Activated B cell treated with CpG ODN at 0.5 μM for 24 hours (primary cell): ENCODE data around the gene ZBTB25. TPM values are rescaled to one million over a fixed set of nuclear protein-coding genes. Genes with fewer than 3 reads are reported as not detected.
A peak's percentile ranks its signal among the peaks of the same experiment; 100 is the strongest.

Experiments used
- ATAC-seq: fragments of 200-7000 bp; cut with Tn5 transposase; one replicate; pipeline ENCODE4 v1.10.0; 2021; ENCODE audit warnings: low read depth, mild to moderate bottlenecking, moderate library complexity
- CTCF ChIA-PET: fragments of 350-600 bp; sonication (Branson Sonifier 250); formaldehyde crosslinking; loops from one replicate; lab custom pipeline; 2021; ENCODE audit warnings: antibody characterized with exemption; lab: Charles Lee
- POLR2A ChIA-PET: fragments of 350-600 bp; sonication (Branson Sonifier 250); formaldehyde crosslinking; loops from one replicate; lab custom pipeline; 2021; ENCODE audit warnings: antibody characterized with exemption; lab: Charles Lee
- DNase-seq: peaks from one replicate; pipeline ENCODE4 v3.0.0; 2022
- H3K27ac Mint-ChIP-seq: one replicate; pipeline ENCODE4 v1.8.0; 2020; ENCODE audit warnings: mixed read lengths
- H3K27me3 Mint-ChIP-seq: one replicate; pipeline ENCODE4 v1.8.0; 2021; ENCODE audit warnings: mixed read lengths
- H3K36me3 Mint-ChIP-seq: one replicate; pipeline ENCODE4 v1.8.0; 2021; ENCODE audit warnings: low read depth, mixed read lengths
- H3K4me1 Mint-ChIP-seq: one replicate; pipeline ENCODE4 v1.8.0; 2021; ENCODE audit warnings: mixed read lengths
- H3K4me3 Mint-ChIP-seq: one replicate; pipeline ENCODE4 v1.8.0; 2020; ENCODE audit warnings: mild to moderate bottlenecking, mixed read lengths
- H3K9me3 Mint-ChIP-seq: one replicate; pipeline ENCODE4 v1.8.0; 2020; ENCODE audit warnings: mixed read lengths
- CTCF ChIP-seq: fragments of 200-600 bp; IDR thresholded peaks from one replicate; pipeline ENCODE4 v1.8.0; 2022; ENCODE audit warnings: antibody characterized with exemption, mild to moderate bottlenecking
- intact Hi-C: fragments of 100-400 bp; cut with micrococcal nuclease; formaldehyde crosslinking; loops from one replicate; pipeline ENCODE4 v1.15.1; 2024
- total RNA-seq: library from RNA; stranded (reverse); gene quantifications from 2 replicates; pipeline ENCODE4 v1.2.3, GENCODE V29; 2022

ZBTB25 gene
- total RNA-seq, 1 donor from 2014 or later = 29.1 TPM

- TF ChIP-seq CTCF = no peak
- peaks cover 57% of the 10 kb centered on the region for H3K36me3 Mint-ChIP-seq
- ATAC-seq = no peak
- CTCF ChIA-PET = interaction anchor here (0.8 to 2.0 kb wide), 4 partner anchors 15 to 30 kb away, joined by 3 to 6 read pairs (median 4); no protein-coding TSS in a partner anchor
- H3K4me3 Mint-ChIP-seq = no peak overlapping the region
- no peak for DNase-seq
- POLR2A ChIA-PET = interaction anchor here (0.7 to 4.0 kb wide), 3 partner anchors 11 to 56 kb away, joined by 3 to 36 read pairs (median 5); partner anchors contain the start of genes ZBTB1 and ZBTB25
- peaks cover 64% of the 10 kb centered on the region for H3K4me1 Mint-ChIP-seq
- no peaks in the 10 kb centered on the region for H3K27me3 Mint-ChIP-seq
- H3K9me3 Mint-ChIP-seq = no peaks in the 10 kb centered on the region
- peak overlapping the region; percentile 46 for H3K27ac Mint-ChIP-seq
- intact Hi-C loops = no loop called here
Observed at GRCh38 chr14:64447876-64448670, 55.6 kb downstream of the ZBTB25 start.

GRCh38 chr14:64444984-64445845 is 58.4 kb downstream of the ZBTB25 start:
- no peak for TF ChIP-seq CTCF
- Mint-ChIP-seq H3K27ac (peak overlapping the region; percentile 93), H3K9me3 (no peaks in the 10 kb centered on the region), H3K4me3 (peak overlapping the region; percentile 39), H3K36me3 (peaks cover 63% of the 10 kb centered on the region), H3K27me3 (no peaks in the 10 kb centered on the region), H3K4me1 (peaks cover 53% of the 10 kb centered on the region)
- intact Hi-C loops = loop anchor here (1.0 kb wide), 5 partner anchors 13 to 58 kb away; partner anchors contain the start of genes AKAP5, MTHFD1 and ZBTB25
- peak; percentile 94 for ATAC-seq
- POLR2A ChIA-PET = interaction anchor here (0.5 to 4.0 kb wide), 15 partner anchors 10 to 804 kb away, joined by 3 to 36 read pairs (median 5); partner anchors contain the start of genes HSPA2, MTHFD1, ZBTB1 and ZBTB25
- DNase-seq = no peak
- CTCF ChIA-PET = interaction anchor here (0.5 to 1.8 kb wide), 7 partner anchors 12 to 101 kb away, joined by 3 to 12 read pairs (median 3); partner anchors contain the start of gene AKAP5

- no peak for TF ChIP-seq CTCF
- H3K9me3 Mint-ChIP-seq = no peaks in the 10 kb centered on the region
- H3K36me3 Mint-ChIP-seq = peaks cover 61% of the 10 kb centered on the region
- intact Hi-C loops = no loop called here
- no peaks in the 10 kb centered on the region for H3K27me3 Mint-ChIP-seq
- peak overlapping the region; percentile 93 for H3K27ac Mint-ChIP-seq
- POLR2A ChIA-PET = interaction anchor here (1.0 to 2.9 kb wide), 4 partner anchors 19 to 60 kb away, joined by 3 to 24 read pairs (median 12); partner anchors contain the start of genes MTHFD1 and ZBTB1
- DNase-seq (no peak), ATAC-seq (peak; percentile 23)
- CTCF ChIA-PET = interaction anchor here (1.0 to 1.8 kb wide), 4 partner anchors 10 to 66 kb away, joined by 3 to 4 read pairs (median 4); no protein-coding TSS in a partner anchor
- H3K4me1 Mint-ChIP-seq = peaks cover 44% of the 10 kb centered on the region
- H3K4me3 Mint-ChIP-seq = no peak overlapping the region
Observed at GRCh38 chr14:64444140-64444539, 59.5 kb downstream of the ZBTB25 start.

GRCh38 chr14:64442300-64442988 is 61.2 kb downstream of the ZBTB25 start:
- Mint-ChIP-seq H3K4me3 (no peak overlapping the region), H3K27me3 (no peaks in the 10 kb centered on the region), H3K4me1 (peaks cover 32% of the 10 kb centered on the region), H3K27ac (no peak overlapping the region), H3K9me3 (no peaks in the 10 kb centered on the region), H3K36me3 (peaks cover 62% of the 10 kb centered on the region)
- no peak for TF ChIP-seq CTCF
- ATAC-seq = no peak
- no peak for DNase-seq
- ChIA-PET CTCF (interaction anchor here (1.5 kb wide), 1 partner anchor 13 kb away, joined by 4 read pairs; no protein-coding TSS in a partner anchor), POLR2A (no interaction called here)
- intact Hi-C loops = no loop called here
